ENCODE data around the gene ZW10. TPM values are rescaled to one million over a fixed set of nuclear protein-coding genes. Genes with fewer than 3 reads are reported as not detected.

Gene ZW10
- total RNA-seq, 2 donors from 2014 or later: 24.1 to 26.4 TPM

GRCh38 chr11:113732092-113732491, 41.4 kb downstream of the ZW10 start:
- Mint-ChIP-seq H3K9me3 (no peaks in the 10 kb centered on the region), H3K36me3 (ENCODE audit: low read depth) (peaks cover 37% of the 10 kb centered on the region), H3K4me3 (no peak overlapping the region), H3K27me3 (ENCODE audit: insufficient read depth) (no peaks in the 10 kb centered on the region), H3K27ac (no peak overlapping the region), H3K4me1 (no peaks in the 10 kb centered on the region)
- no peaks in the 10 kb centered on the region for H3K9me3 ChIP-seq (ENCODE audit: control insufficient read depth, low read length)
- H3K4me1 ChIP-seq (ENCODE audit: control insufficient read depth, insufficient read depth, low read length): no peaks in the 10 kb centered on the region
- no peak overlapping the region for H3K4me3 ChIP-seq (ENCODE audit: low read length)
- peaks cover 51% of the 10 kb centered on the region for H3K36me3 ChIP-seq (ENCODE audit: control insufficient read depth, insufficient read depth, low read length)
- H3K27ac ChIP-seq (ENCODE audit: low read depth, low read length): no peak overlapping the region
- no peaks in the 10 kb centered on the region for H3K27me3 ChIP-seq (ENCODE audit: control insufficient read depth, insufficient read depth, low read length, poor library complexity, severe bottlenecking)
- WGBS, 2 experiments (ENCODE audit: insufficient coverage in 1 of 2, insufficient read length in 1 of 2): 80 to 89% methylated on average over 3 to 5 of the region's 5 CpGs
- no peak overlapping the region for H3K9ac ChIP-seq (ENCODE audit: extremely low read depth, low read length, poor library complexity, severe bottlenecking)
- no peak for TF ChIP-seq CTCF (conservative IDR thresholded peaks at IDR 0.05)
- no peak for DNase-seq

- TF ChIP-seq CTCF (conservative IDR thresholded peaks at IDR 0.05): peak; percentile 84
- Mint-ChIP-seq H3K4me3 (no peak overlapping the region), H3K36me3 (ENCODE audit: low read depth) (peaks cover 28% of the 10 kb centered on the region), H3K27ac (no peak overlapping the region), H3K9me3 (no peaks in the 10 kb centered on the region), H3K27me3 (ENCODE audit: insufficient read depth) (no peaks in the 10 kb centered on the region), H3K4me1 (peaks cover 2% of the 10 kb centered on the region)
- WGBS, 2 experiments (ENCODE audit: insufficient coverage in 1 of 2, insufficient read length in 1 of 2): 40 to 70% methylated on average over 2 to 4 of the region's 4 CpGs
- no peaks in the 10 kb centered on the region for H3K9me3 ChIP-seq (ENCODE audit: control insufficient read depth, low read length)
- peaks cover 41% of the 10 kb centered on the region for H3K36me3 ChIP-seq (ENCODE audit: control insufficient read depth, insufficient read depth, low read length)
- no peak overlapping the region for H3K9ac ChIP-seq (ENCODE audit: extremely low read depth, low read length, poor library complexity, severe bottlenecking)
- peaks cover 2% of the 10 kb centered on the region for H3K4me1 ChIP-seq (ENCODE audit: control insufficient read depth, insufficient read depth, low read length)
- H3K27ac ChIP-seq (ENCODE audit: low read depth, low read length): no peak overlapping the region
- no peak overlapping the region for H3K4me3 ChIP-seq (ENCODE audit: low read length)
- H3K27me3 ChIP-seq (ENCODE audit: control insufficient read depth, insufficient read depth, low read length, poor library complexity, severe bottlenecking): no peaks in the 10 kb centered on the region
- peak; percentile 81 for DNase-seq
Measured at GRCh38 chr11:113730887-113731726, 42.4 kb downstream of the ZW10 start.

- H3K27me3 ChIP-seq (ENCODE audit: control insufficient read depth, insufficient read depth, low read length, poor library complexity, severe bottlenecking): no peaks in the 10 kb centered on the region
- Mint-ChIP-seq H3K9me3 (no peaks in the 10 kb centered on the region), H3K4me1 (peaks cover 5% of the 10 kb centered on the region), H3K27me3 (ENCODE audit: insufficient read depth) (no peaks in the 10 kb centered on the region), H3K36me3 (ENCODE audit: low read depth) (peaks cover 18% of the 10 kb centered on the region), H3K4me3 (no peak overlapping the region), H3K27ac (no peak overlapping the region)
- no peaks in the 10 kb centered on the region for H3K9me3 ChIP-seq (ENCODE audit: control insufficient read depth, low read length)
- H3K36me3 ChIP-seq (ENCODE audit: control insufficient read depth, insufficient read depth, low read length): peaks cover 29% of the 10 kb centered on the region
- peaks cover 2% of the 10 kb centered on the region for H3K4me1 ChIP-seq (ENCODE audit: control insufficient read depth, insufficient read depth, low read length)
- H3K9ac ChIP-seq (ENCODE audit: extremely low read depth, low read length, poor library complexity, severe bottlenecking): no peak overlapping the region
- no peak overlapping the region for H3K27ac ChIP-seq (ENCODE audit: low read depth, low read length)
- DNase-seq: no peak
- 74% methylated on average over 4 of the region's 5 CpGs; no CpG with 5 or more reads in 1 of the 2 experiments for WGBS, 2 experiments (ENCODE audit: insufficient coverage in 1 of 2, insufficient read length in 1 of 2)
- no peak overlapping the region for H3K4me3 ChIP-seq (ENCODE audit: low read length)
- TF ChIP-seq CTCF (conservative IDR thresholded peaks at IDR 0.05): no peak
Measured at GRCh38 chr11:113729456-113729855, 44.0 kb downstream of the ZW10 start.

All from endodermal cell (in vitro differentiated cells).